Measurements from ENCODE around the gene IL19.

IL19 gene

DNA sequence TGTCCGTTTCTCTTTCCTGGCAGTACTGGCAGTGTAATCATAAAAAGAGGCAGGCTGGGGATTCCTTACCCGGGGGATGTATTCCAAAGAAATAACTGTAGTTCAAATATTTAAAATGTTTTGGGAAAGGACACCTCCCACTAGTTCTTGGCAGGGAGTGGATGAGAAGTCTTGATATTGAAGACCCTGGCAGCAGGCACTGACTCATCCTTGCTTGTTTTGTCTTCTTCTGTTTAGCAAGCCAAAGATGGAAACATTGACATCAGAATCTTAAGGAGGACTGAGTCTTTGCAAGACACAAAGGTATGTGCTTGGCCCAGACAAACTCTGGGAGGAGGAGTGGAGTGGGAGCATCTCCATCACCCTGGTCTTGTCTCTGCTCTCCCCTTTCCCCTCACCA is 95.5 kb downstream of the IL19 start:
- no peak for DNase-seq

DNA sequence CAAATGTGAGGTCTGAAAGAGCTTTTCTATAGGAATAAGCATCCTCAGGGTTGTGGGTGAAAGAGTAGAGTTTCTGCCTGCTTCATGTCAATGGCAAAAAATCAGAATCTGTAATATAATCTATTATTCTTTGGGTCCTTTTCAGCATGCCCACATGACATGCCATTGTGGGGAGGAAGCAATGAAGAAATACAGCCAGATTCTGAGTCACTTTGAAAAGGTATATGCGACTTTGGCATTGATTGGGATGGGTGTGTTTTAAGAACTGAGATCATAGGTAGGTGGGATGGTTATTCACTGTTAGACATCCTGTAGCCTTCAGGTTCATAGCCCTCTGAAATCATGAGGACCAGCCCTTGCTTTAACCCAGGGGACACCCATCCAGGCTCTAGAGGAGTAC is 96.7 kb downstream of the IL19 start:
- DNase-seq: no peak

DNA sequence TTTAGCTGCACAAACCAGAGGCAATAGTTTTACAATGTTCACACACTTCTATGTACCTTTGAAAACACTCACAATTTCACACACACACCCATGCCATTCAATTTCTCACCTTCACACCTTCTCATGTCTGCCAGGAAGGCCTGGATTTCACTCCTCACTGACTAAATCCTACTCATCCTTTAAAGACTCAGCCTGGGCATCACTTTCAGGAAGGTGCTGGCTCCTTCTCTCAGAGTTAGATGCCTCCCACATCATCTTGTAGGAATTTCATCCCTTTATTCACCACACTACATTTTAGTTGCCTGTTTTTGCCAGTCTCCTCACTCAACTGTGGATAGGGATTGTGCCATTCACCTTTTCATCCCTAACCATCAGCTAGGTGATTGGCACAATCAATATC is 97.1 kb downstream of the IL19 start:
- no peak for DNase-seq

DNA sequence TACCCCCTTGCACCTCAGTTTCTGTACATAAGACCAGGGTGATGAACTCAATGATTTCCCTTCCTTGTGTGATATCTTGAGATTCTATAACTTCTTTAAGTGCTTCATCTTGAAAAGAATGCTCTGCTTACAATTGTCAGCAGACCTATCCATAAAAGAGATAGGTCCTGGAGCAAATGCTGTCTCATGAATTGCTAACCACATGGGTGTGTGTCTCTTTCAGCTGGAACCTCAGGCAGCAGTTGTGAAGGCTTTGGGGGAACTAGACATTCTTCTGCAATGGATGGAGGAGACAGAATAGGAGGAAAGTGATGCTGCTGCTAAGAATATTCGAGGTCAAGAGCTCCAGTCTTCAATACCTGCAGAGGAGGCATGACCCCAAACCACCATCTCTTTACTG is 97.7 kb downstream of the IL19 start:
- no peak for DNase-seq

DNA sequence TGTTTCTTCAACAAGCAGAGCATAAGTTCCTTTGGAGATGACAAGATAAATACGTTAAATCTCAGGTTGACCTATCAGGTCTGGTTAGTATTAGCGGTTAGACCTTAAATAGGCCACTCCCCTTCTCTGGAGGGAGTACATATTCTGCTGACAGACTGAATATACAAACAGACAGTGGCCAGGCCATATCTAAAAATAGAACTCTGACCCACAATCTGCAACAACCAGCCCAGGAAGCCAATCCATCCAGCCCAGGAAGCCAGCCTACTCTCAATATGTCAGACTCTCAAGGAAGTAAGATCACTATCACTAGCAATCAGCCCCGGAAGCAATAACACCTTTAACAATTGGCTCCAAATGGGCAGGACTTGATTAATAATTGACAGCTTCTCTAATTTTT is 101.6 kb downstream of the IL19 start:
- DNase-seq: no peak

DNA sequence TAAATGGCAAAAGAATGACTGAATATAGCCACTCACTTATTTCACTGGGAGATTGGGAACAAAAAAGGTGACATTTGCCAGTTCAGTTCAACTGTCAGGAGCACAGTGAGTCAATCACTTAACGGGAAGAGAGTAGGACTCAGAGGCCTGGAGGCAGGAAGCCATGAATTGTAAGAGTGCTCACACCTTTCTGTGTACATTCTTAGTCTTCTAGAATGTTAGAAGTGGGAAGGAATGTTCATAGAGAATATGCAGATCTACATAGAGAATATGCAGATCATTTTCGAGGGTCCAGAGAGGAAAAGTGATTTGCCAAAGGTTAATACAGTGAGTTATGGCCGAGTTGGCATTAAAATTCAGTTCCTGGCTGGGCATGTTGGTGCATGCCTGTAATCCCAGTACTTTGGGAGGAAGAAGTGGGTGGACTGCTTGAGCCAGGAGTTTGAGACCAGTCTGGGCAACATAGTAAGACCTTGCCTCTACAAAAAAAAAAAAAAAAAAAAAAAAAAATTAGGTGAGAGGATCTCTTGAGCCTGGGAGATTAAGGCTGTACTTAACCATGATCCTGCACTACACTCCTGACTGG is 103.1 kb downstream of the IL19 start:
- no peak for DNase-seq

DNA sequence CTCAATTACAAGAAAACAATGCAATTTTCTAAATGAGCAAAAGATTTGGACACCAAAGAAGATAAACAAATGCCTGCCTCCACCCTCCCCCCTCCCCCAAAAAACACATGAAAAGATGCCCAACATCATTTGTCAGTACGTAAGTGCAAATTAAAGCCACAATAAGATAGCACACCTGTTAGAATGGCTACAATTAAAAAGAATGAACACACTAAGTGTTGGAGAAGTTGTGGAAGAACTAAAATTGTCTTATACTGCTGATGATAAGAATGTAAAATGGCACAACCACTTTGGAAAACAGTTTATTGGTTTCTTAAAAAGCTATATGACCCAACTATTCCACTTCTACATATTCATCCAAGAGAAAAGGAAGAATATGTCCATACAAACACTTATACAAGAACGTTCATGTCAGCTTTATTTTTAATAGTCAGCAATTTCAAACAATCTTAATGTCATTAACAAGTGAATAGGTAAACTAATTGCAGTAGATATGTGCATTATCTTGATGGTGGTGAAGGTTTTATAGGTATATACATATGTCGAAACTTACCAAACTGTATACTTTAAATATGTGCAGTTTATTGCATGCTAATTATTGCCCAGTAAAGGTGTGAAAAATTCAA is 105.3 kb downstream of the IL19 start:
- DNase-seq: no peak

GRCh38 chr1:206878456-206878855 is 107.9 kb downstream of the IL19 start:
- no peak for DNase-seq

- no peak for DNase-seq
These were observed 109.7 kb downstream of the IL19 start for GRCh38 chr1:206880314-206880713.

DNA sequence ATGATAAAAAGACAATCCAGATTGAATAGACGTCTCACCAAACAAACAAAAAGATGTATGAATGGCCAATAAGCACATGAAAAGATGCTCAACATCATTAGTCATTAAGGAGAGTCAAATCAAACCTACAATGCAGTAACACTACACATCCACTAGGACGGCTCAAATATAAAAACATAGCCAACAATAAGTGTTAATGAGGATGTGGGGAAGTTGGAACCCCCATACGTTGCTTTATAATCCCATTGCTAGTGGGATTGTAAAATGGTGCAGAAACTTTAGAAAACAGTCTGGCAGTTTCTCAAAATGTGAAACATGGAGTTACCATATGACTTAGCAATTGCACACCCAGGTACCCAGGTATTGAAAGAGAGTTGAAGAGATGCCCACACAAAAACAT is 112.0 kb downstream of the IL19 start:
- no peak for DNase-seq

- DNase-seq: no peak
These were observed 112.6 kb downstream of the IL19 start for GRCh38 chr1:206883160-206883559.

GRCh38 chr1:206883876-206884275 is 113.3 kb downstream of the IL19 start:
- DNase-seq: no peak

DNA sequence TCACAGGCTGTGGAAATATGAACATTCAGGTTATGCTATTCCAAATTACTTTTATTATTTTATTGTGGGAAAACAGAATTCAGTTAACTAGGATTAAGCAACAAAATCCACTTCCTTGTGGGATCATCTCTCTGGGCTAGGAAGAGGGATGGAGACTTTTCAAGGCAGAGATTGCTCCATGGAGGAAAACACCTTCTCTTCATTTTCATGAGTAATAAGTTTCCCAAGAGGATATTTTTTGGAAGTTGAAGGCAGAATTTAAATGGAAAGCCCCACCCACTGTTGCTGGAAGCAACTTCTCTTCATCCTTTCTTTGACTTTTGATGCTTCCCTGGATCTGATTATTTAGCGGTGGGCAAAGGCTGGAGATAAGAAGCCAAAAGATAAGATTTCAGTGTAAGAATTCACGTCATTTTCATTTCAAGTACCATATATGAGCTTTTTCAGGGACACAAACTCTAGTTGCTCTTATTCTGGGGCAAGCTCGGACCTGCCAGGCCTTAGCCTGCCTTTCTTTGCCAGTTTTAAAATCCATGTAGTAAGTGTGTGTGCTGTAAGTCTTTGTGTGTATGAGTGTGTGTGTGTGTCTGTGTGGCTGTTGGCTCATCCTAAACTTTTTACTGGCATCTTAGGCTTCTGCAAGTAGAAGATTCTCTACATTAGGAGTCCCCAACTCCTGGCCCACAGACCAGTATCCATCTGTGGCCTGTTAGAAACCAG is 114.9 kb downstream of the IL19 start:
- no peak for DNase-seq

GRCh38 chr1:206886831-206887230 is 116.3 kb downstream of the IL19 start:
- DNase-seq: no peak

GRCh38 chr1:206887701-206888100 is 117.1 kb downstream of the IL19 start:
- DNase-seq: no peak

DNA sequence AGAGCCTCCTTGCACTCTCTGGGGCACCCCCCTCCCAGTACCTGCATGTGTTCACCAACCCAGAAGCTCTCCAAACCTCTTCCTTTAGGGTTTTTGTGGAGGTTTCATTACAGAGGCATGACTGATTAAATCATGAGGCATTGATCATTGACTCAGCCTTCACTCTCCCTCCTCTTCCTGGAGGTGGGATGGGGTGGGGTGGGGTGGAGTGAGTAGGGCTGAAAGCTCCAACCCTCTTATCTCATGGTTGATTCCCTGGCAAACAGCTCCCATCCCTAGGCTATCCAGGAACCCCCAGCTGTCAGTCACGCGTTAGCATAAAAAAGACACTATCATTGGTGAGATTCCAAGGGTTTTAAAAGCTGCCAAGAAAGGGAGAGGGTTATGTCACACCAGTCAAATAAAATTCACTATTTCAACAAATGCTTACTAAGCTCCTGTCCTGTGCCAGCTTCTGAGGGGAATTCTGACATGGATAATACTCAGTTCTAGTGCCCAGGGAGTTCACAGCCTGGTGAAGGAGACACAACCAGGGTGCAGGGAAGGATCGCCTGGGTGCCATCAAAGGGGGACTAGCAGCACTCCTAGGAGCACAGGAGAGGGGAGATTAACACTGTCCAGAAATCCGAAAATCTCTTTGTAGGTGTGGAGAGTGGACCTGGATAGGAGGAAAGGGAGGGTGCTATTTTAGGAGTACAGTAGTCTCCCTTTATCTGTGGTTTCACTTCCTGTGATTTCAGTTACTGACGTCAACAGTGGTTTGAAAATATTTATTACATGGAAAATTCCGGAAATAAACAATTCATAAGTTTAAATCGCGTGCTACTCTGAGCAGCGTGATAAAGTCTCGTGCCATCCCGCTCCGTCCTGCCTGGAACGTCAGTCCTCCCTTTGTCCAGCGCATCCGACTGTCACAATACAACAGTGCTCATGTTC is 119.8 kb downstream of the IL19 start:
- DNase-seq: no peak

- no peak for DNase-seq
These were observed 120.8 kb downstream of the IL19 start for GRCh38 chr1:206891412-206891811.

Data from NCI-H2107 (cell line).